Measurements from ENCODE around the gene ACOT7.

DNA sequence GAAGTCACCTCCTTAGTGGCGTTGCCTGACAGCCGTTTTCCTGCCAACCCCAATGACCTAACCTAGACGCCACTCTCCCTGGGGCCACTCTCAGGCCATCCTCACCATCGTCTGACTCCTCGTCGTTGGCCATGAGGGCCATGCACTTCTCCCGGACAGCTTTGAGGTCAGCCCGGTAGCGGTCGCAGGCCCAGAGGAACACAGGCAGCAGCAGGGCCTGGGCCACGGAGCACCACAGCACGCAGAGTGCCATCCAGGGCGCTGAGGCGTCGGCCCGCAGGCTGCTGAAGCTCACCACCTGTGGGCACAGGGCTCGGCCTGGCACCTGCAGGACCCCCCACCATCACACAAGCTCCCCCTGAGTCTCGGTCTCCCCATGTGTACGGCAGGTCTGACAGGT lies 142.3 kb downstream of the ACOT7 start:
- TF ChIP-seq, protein P1, sequence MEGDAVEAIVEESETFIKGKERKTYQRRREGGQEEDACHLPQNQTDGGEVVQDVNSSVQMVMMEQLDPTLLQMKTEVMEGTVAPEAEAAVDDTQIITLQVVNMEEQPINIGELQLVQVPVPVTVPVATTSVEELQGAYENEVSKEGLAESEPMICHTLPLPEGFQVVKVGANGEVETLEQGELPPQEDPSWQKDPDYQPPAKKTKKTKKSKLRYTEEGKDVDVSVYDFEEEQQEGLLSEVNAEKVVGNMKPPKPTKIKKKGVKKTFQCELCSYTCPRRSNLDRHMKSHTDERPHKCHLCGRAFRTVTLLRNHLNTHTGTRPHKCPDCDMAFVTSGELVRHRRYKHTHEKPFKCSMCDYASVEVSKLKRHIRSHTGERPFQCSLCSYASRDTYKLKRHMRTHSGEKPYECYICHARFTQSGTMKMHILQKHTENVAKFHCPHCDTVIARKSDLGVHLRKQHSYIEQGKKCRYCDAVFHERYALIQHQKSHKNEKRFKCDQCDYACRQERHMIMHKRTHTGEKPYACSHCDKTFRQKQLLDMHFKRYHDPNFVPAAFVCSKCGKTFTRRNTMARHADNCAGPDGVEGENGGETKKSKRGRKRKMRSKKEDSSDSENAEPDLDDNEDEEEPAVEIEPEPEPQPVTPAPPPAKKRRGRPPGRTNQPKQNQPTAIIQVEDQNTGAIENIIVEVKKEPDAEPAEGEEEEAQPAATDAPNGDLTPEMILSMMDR (IDR thresholded peaks at IDR 0.05), result no peak
- no peak for TF ChIP-seq POLR2A (IDR thresholded peaks at IDR 0.05)
